ENCODE measurements around the gene KDM2B.

The KDM2B gene

DNA sequence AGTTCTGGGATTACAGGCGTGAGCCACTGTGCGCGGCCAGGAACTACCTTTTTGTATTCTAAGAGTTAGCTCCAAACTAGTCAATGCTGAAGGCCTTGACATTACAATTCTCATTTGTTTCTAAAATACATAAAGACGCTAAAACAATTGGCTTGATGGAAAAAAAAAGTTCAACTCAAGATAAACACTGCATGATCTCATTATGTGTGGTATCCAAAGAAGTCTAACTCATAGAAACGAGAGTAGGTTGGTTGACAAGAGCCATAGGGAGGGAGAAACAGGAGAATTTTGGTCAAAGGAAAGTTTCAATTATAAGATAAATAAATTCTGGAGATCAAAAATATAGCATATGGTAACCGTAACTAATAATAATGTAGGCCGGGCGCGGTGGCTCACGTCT, 200.9 kb downstream of the KDM2B start:
- intact Hi-C loops (cut with micrococcal nuclease) = no loop called here

More for the DNA sequence above, 200.9 kb downstream of the KDM2B start:
- H3K27ac Mint-ChIP-seq = no peak overlapping the region
- H3K4me1 Mint-ChIP-seq (ENCODE audit: low read depth) = no peaks in the 10 kb centered on the region
- H3K36me3 Mint-ChIP-seq (ENCODE audit: low read depth) = no peaks in the 10 kb centered on the region
- no peaks in the 10 kb centered on the region for H3K9me3 Mint-ChIP-seq
- peaks cover 3% of the 10 kb centered on the region for H3K27me3 Mint-ChIP-seq
- H3K4me3 Mint-ChIP-seq = no peak overlapping the region
